ENCODE data around the gene VOPP1. TPM values are rescaled to one million over a fixed set of nuclear protein-coding genes. Genes with fewer than 3 reads are reported as not detected.

VOPP1 gene
- total and polyA plus RNA-seq, 2 of the 13 experiments (the other 11 are each of a cell fraction or from before 2014, with no cell fraction given), result 21.8 to 55.3 TPM

DNA sequence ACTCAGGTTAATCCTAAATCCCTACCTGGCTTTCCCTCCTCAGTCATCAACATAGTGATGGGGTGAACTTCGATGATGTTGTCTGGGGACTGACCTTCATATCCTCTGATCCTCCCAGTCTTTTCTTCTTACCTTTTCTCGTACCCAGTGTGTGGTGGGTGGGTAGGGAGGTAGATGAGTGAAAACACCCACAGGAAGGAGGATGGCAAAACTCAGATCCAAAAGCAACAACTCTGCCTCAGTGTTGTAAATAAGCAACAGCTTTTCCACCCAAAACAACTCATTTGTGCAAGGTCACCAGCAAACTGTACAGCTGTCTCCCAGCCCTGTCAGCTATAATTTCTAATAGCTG lies 38.6 kb downstream of the VOPP1 start:
- Histone ChIP-seq H3K27me3 (ENCODE audit: control insufficient read depth in 1 of 2, insufficient read depth in 2 of 2, low read length in 2 of 2) (no peaks in the 10 kb centered on the region), H4K20me1 (ENCODE audit: insufficient read depth, low read length) (peaks cover 7% of the 10 kb centered on the region), H3K9me3 (ENCODE audit: low read length) (no peaks in the 10 kb centered on the region), H3K27ac (ENCODE audit: extremely low read length, insufficient read depth, low read length) (no peak overlapping the region), H3K36me3 (replicated peaks in 1 of 2; ENCODE audit: control insufficient read depth in 1 of 2, insufficient read depth in 2 of 2, low read length in 2 of 2) (peaks cover 0 to 3% of the 10 kb centered on the region in 2 experiments; a peak in 1 of 5 replicates), H3K79me2 (ENCODE audit: insufficient read depth, low read length) (peaks cover 42% of the 10 kb centered on the region), H3K4me3 (replicated peaks in 1 of 3; ENCODE audit: insufficient read depth in 1 of 3, low read depth in 2 of 3, low read length in 3 of 3) (no peak overlapping the region), H3K4me1 (ENCODE audit: insufficient read depth, low read length) (peaks cover 53% of the 10 kb centered on the region), H3K4me2 (ENCODE audit: low read depth, low read length) (no peak overlapping the region), H3K9ac (ENCODE audit: insufficient read depth, low read depth, low read length) (no peak overlapping the region), H2AFZ (ENCODE audit: low read length) (no peak overlapping the region)
- DNase-seq (ENCODE audit: low spot score) (no peak), ATAC-seq (no peak), FAIRE-seq (no peak)
- TF ChIP-seq, protein P1, sequence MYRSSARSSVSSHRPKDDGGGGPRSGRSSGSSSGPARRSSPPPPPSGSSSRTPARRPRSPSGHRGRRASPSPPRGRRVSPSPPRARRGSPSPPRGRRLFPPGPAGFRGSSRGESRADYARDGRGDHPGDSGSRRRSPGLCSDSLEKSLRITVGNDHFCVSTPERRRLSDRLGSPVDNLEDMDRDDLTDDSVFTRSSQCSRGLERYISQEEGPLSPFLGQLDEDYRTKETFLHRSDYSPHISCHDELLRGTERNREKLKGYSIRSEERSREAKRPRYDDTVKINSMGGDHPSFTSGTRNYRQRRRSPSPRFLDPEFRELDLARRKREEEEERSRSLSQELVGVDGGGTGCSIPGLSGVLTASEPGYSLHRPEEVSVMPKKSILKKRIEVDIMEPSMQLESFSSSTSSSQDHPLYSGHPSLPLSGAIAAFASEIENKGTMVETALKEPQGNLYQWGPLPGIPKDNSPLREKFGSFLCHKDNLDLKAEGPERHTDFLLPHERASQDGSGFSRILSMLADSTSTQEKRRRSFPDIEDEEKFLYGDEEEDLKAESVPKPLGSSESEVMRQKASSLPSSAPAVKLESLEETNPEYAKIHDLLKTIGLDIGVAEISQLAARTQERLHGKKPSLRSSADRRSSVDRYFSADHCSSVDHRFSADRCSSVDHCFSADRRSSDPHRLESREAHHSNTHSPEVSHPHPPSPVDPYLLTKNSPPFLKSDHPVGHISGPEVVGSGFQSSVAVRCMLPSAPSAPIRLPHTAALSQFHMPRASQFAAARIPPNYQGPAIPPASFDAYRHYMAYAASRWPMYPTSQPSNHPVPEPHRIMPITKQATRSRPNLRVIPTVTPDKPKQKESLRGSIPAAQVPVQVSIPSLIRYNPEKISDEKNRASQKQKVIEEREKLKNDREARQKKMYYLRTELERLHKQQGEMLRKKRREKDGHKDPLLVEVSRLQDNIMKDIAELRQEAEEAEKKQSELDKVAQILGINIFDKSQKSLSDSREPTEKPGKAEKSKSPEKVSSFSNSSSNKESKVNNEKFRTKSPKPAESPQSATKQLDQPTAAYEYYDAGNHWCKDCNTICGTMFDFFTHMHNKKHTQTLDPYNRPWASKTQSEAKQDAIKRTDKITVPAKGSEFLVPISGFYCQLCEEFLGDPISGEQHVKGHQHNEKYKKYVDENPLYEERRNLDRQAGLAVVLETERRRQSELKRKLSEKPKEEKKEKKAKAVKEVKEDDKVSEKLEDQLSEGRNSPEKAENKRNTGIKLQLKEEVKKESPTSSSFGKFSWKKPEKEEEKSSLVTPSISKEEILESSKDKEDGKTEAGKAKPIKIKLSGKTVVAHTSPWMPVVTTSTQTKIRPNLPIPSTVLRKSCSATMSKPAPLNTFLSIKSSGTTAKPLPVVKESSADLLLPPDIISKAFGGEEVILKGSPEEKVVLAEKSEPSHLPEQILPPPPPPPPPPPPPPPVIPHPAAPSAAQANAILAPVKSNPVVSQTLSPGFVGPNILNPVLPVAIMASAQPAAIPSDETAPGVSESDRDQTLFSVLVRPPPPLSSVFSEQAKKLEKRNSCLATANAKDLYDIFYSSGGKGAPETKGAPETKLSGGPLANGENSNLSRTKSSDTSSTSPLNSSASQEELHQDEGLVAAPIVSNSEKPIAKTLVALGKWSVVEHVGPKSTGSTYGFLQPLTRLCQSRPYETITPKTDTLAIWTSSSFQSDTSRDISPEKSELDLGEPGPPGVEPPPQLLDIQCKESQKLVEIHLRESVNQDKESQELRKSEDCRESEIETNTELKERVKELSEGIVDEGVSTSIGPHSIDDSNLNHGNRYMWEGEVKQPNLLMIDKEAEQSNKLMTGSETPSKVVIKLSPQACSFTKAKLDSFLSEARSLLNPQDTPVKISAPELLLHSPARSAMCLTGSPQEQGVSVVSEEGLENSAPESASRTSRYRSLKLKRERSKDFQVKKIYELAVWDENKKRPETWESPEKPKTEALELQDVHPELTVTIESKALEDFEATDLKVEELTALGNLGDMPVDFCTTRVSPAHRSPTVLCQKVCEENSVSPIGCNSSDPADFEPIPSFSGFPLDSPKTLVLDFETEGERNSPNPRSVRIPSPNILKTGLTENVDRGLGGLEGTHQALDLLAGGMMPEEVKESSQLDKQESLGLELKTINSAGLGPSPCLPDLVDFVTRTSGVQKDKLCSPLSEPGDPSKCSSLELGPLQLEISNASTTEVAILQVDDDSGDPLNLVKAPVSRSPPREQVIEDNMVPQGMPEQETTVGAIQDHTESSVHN (CRISPR knock-in tag; IDR thresholded peaks at IDR 0.05), result no peak
- no peak for TF ChIP-seq ZFP91 (CRISPR knock-in tag; IDR thresholded peaks at IDR 0.05; ENCODE audit: borderline replicate concordance)
- TF ChIP-seq HMG20A (CRISPR knock-in tag; IDR thresholded peaks at IDR 0.05; ENCODE audit: borderline replicate concordance), result no peak
- no peak for TF ChIP-seq ZNF563 (CRISPR knock-in tag; IDR thresholded peaks at IDR 0.05)
- TF ChIP-seq MTF2 (CRISPR knock-in tag; IDR thresholded peaks at IDR 0.05; ENCODE audit: borderline replicate concordance), result no peak
- TF ChIP-seq RXRA (CRISPR knock-in tag; IDR thresholded peaks at IDR 0.05), result no peak
- intact Hi-C loops (cut with micrococcal nuclease; ENCODE audit: unreplicated experiment) (no loop called here), in situ Hi-C loops (cut with HindIII; ENCODE audit: extremely low pct_ligation_motif_present, low pct_unique_long_range_greater_than_20kb) (no loop called here)
- 92% methylated on average over 2 of the region's 2 CpGs for WGBS (ENCODE audit: low lambda C conversion rate)
- ChIA-PET POLR2A (interaction anchor here (1.4 kb wide), 1 partner anchor 17 kb away, joined by 3 read pairs; no protein-coding TSS in a partner anchor), CTCF (ENCODE audit: low intra/inter-chr PET ratio, low total read pairs) (no interaction called here)
- BruUV-seq (replicated peaks), result no TSS peak

Measured in HepG2 (cell line).